Right atrium auricular region (tissue), 2 donors: ENCODE measurements around the gene BCOR. TPM values are rescaled to one million over a fixed set of nuclear protein-coding genes. Genes with fewer than 3 reads are reported as not detected.

ENCODE experiments used
- DNase-seq: peaks from one replicate; pipeline ENCODE4 v3.0.0-alpha.2; 2019; ENCODE audit warnings: low spot score
- H3K27ac ChIP-seq, 2 donors: fragments of 200-600 bp; sonication (generic); 1 replicate in 1 of 2; 2 replicates in 1 of 2; pipeline ENCODE4 v1.5.1; 2016 to 2019
- H3K27me3 ChIP-seq, 2 donors: fragments of 200-600 bp; sonication (generic); one replicate each; pipeline versions ENCODE4 v1.5.1 to v1.6.0; 2017 to 2019
- H3K36me3 ChIP-seq: fragments of 200-600 bp; sonication (generic); one replicate; pipeline ENCODE4 v1.5.1; 2016
- H3K4me1 ChIP-seq, 2 donors: fragments of 200-600 bp; sonication (generic); one replicate each; pipeline versions ENCODE4 v1.5.1 to v1.6.0; 2017 to 2019
- H3K4me3 ChIP-seq, 2 donors: fragments of 200-600 bp; sonication (generic); 1 replicate in 1 of 2; 2 replicates in 1 of 2; pipeline ENCODE4 v1.5.1; 2017 to 2019; ENCODE audit warnings: mild to moderate bottlenecking in 1 of 2, moderate library complexity in 1 of 2
- H3K9me3 ChIP-seq, 2 donors: fragments of 200-600 bp; sonication (generic); one replicate each; pipeline ENCODE4 v1.5.1; 2019
- total RNA-seq, 2 donors: library from RNA; depleted of rRNA; stranded (reverse); fragments of >200 nt; gene quantifications; one replicate each; pipeline ENCODE4 v1.1.0, GENCODE V29; 2016
- TF ChIP-seq, protein P1 (sequence below), 2 donors: fragments of 200-600 bp; sonication (generic); IDR thresholded peaks; one replicate each; pipeline ENCODE4 v1.5.1; 2019; ENCODE audit warnings: antibody characterized with exemption in 2 of 2

The BCOR gene
- total RNA-seq, 2 donors from 2014 or later = 24.3 to 37.1 TPM

DNA sequence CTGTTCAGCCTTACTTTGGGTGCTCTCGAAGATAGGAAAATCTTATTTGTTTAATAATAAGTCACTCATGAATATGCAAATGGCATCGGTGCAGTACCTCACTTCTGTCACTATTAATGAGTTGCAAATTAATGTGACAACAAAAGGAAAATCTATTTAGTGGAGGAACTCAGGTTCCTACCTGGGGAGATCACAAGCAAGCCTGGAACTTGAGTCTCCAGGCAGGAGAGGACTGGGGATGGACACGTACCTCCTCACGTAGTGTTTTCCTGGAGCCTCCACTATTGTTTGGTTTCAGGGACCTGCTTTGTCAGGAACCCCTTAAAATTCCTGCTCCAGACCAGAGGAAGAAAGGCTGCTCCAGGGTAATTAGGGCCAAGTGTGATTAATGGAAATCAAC, 82.1 kb downstream of the BCOR start:
- H3K27me3 ChIP-seq = peaks cover 0 to 3% of the 10 kb centered on the region in 2 donors
- no peak overlapping the region for H3K27ac ChIP-seq
- no peaks in the 10 kb centered on the region for H3K36me3 ChIP-seq

DNA sequence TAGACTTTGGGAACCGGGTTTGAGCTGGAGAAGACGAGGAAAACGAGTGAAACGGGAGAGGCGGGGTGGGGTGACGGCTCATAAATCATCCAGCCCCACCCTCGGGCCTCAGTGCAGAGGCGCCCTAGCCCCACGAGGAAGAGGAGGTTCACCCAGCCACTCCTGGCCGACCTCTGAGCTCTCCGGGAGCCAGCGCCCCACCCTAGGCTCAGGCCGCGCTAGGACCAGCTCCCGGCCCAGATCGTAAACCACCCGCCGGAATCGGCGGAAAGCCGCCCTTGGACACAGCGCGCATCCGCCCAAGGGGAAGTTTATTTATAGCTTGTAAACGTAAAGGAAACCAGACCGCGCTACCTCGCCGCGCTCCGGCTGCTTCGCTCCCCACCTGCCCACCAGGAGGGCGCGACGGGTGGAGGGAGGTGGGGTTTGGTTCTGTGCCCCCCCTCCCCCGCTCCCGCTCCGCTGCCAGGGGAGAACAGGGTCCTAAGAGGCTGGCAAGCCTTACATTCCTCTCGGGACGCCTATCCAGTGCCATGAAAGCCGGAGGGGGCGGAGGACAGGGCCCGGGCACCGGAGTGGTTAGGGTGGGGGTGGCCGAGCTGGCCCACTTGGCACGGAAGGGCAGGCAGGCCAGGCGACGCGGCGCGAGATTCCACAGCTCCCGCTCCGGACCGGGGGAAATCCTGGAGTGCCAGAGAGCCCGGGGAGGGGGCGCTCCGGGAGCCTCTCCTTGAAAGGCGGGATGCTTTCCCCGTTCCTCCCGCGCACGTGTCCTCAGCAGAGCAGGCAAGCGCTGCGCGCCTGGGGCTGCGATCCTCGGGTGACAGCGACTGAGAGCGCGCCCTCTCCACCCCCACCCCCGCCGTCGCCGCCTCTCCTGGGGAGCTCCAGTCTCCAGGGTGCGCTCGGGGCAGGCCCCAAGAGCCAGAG, 84.2 kb downstream of the BCOR start:
- DNase-seq = peak; percentile 72
- Histone ChIP-seq H3K4me3 (peak overlapping the region; percentile 52 to 58), H3K27ac (peak overlapping the region; percentile 86 to 87), H3K27me3 (peaks cover 0 to 3% of the 10 kb centered on the region in 2 donors), H3K9me3 (peaks cover 0 to 11% of the 10 kb centered on the region in 2 donors), H3K36me3 (no peaks in the 10 kb centered on the region), H3K4me1 (peaks cover 0 to 48% of the 10 kb centered on the region in 2 donors)
- TF ChIP-seq, protein P1, sequence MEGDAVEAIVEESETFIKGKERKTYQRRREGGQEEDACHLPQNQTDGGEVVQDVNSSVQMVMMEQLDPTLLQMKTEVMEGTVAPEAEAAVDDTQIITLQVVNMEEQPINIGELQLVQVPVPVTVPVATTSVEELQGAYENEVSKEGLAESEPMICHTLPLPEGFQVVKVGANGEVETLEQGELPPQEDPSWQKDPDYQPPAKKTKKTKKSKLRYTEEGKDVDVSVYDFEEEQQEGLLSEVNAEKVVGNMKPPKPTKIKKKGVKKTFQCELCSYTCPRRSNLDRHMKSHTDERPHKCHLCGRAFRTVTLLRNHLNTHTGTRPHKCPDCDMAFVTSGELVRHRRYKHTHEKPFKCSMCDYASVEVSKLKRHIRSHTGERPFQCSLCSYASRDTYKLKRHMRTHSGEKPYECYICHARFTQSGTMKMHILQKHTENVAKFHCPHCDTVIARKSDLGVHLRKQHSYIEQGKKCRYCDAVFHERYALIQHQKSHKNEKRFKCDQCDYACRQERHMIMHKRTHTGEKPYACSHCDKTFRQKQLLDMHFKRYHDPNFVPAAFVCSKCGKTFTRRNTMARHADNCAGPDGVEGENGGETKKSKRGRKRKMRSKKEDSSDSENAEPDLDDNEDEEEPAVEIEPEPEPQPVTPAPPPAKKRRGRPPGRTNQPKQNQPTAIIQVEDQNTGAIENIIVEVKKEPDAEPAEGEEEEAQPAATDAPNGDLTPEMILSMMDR (IDR thresholded peaks at IDR 0.05) = no peak

More for the DNA sequence above, 82.1 kb downstream of the BCOR start:
- Histone ChIP-seq H3K9me3 (peaks cover 0 to 11% of the 10 kb centered on the region in 2 donors), H3K4me3 (no peak overlapping the region), H3K4me1 (peaks cover 0 to 34% of the 10 kb centered on the region in 2 donors)
- no peak for DNase-seq
- TF ChIP-seq, protein P1 (IDR thresholded peaks at IDR 0.05) = no peak

DNA sequence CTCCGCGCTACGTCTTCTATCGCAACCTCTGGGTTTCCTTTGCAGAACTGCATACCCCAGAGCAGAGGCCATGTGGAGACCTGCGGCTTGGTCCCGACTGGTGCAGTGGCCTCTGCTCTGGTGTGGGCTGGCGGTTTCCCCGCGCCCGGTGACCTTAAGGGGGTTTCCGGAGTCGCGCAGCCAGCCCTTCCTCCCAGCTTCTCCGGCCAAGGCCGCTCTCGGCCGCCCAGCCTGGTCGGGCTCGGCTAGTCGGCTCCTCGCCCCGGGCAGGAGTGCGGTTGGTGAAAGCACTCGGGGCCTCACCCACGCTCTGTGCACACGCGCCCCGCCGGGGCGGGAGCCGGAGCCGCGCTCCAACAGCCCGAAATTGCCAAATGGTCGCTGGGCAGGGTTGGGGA, 84.9 kb downstream of the BCOR start:
- H3K36me3 ChIP-seq = no peaks in the 10 kb centered on the region
- H3K27me3 ChIP-seq = peaks cover 0 to 3% of the 10 kb centered on the region in 2 donors
- TF ChIP-seq, protein P1 (IDR thresholded peaks at IDR 0.05) = no peak
- no peak for DNase-seq
- peak overlapping the region; percentile 86 to 87 for H3K27ac ChIP-seq
- peaks cover 0 to 55% of the 10 kb centered on the region in 2 donors for H3K4me1 ChIP-seq
- peaks cover 0 to 11% of the 10 kb centered on the region in 2 donors for H3K9me3 ChIP-seq
- H3K4me3 ChIP-seq = peak overlapping the region; percentile 52 to 58

DNA sequence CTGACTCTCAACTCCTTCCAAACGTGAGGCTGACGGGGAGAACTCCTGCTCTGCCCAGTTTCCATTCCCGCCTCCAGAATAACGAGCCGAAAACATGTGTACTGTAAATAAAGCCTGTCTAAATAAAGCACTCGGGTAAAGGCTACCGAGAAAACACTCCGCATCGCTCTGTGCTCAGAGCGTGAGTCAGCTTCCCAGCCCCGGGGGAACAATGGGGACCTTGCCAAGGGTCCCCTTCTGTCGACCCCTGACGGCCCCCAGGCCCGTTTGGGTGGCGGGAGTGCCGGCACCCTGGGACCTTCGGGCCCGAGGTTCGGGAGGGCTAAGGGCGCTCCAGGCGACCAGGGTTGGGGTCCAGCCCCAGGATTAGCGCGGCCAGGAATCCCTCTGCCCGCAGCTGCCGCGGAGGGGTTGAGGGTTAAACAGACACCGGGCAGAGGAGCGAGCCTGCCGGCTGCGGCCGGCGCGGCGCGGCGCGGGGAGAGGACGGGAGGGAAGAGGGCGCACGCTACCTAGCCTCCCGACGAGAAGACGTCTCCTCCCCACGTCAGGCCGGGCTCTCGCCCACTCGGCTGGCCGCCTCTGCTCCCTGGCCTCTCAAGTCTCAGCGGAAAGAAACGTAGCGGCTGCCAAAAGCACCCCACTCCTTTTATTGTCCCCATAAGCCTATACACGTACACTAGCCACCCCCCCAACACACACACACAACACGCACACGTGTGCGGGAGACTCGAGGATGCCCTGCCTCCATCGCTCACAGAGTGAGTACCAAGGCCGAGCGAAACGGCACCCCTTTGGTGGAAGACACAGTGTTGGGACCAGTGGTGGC, 85.5 kb downstream of the BCOR start:
- Histone ChIP-seq H3K9me3 (peaks cover 0 to 11% of the 10 kb centered on the region in 2 donors), H3K27me3 (peaks cover 0 to 3% of the 10 kb centered on the region in 2 donors), H3K4me3 (peak overlapping the region in 1 of 2 donors; percentile 58), H3K36me3 (no peaks in the 10 kb centered on the region), H3K27ac (peak overlapping the region; percentile 86 to 87), H3K4me1 (peaks cover 0 to 55% of the 10 kb centered on the region in 2 donors)
- DNase-seq = no peak
- TF ChIP-seq, protein P1 (IDR thresholded peaks at IDR 0.05) = no peak

DNA sequence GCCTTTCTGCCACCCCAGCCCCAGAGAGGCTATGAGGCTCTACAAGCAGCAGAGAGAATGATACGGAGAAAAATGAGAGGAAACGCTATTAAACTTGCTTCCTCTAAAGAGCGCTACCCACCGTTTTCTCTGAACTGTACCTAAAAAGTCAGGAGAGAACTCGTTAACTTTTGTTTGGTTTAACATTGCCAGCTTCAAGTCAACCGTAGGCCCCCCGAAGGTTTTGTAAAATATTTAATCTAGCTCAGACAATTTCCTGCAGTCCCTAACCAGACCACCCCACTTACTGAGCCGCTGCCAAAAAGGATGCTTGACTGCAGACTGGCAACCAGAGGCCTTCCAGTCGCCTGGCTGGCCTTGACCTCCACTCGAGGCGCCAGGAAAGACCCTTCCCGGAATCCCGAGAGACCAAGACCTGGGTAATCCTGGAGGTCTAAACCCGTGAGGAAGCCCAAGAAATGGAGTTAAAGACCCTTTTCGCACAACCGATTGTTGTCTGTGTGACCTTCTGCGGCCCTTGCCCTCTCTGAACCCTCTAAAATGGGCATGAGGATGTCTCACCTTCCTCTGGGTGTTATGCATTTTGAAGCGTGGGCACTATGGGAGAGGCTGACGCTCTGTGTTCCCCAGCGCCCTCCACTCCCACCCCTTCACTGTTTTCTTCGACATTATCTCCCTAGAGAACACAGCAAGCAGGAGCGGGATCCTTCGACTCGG, 86.3 kb downstream of the BCOR start:
- TF ChIP-seq, protein P1 (IDR thresholded peaks at IDR 0.05) = no peak
- no peaks in the 10 kb centered on the region for H3K36me3 ChIP-seq
- no peak for DNase-seq
- H3K4me1 ChIP-seq = peaks cover 0 to 56% of the 10 kb centered on the region in 2 donors
- H3K27ac ChIP-seq = peak overlapping the region in 1 of 2 donors; percentile 87
- H3K9me3 ChIP-seq = peaks cover 0 to 6% of the 10 kb centered on the region in 2 donors
- no peak overlapping the region for H3K4me3 ChIP-seq
- H3K27me3 ChIP-seq = peaks cover 0 to 3% of the 10 kb centered on the region in 2 donors
